Measurements from ENCODE around the gene LRRC4C. TPM values are rescaled to one million over a fixed set of nuclear protein-coding genes. Genes with fewer than 3 reads are reported as not detected.

The LRRC4C gene
- total RNA-seq, 1 experiment from 2014 or later: 0.13 TPM

GRCh38 chr11:40287916-40288803 lies 1171.3 kb downstream of the LRRC4C start:
- H3K9me3 Mint-ChIP-seq: no peaks in the 10 kb centered on the region; a peak in 1 of 5 replicates
- no peak overlapping the region for H3K4me3 Mint-ChIP-seq
- H3K27me3 ChIP-seq (ENCODE audit: insufficient read depth, low read length): peaks cover 12% of the 10 kb centered on the region; the same call in 1 of the 2 replicates

More at GRCh38 chr11:40287916-40288803, 1171.3 kb downstream of the LRRC4C start:
- no peaks in the 10 kb centered on the region for H3K4me1 ChIP-seq (ENCODE audit: insufficient read depth, low read length)
- no peak overlapping the region for H4K8ac ChIP-seq (replicated peaks; ENCODE audit: insufficient read length, low read depth, low read length)
- no peak overlapping the region for H3K4me2 ChIP-seq (ENCODE audit: insufficient read depth, insufficient read length, low read length)
- no peak overlapping the region for H2BK15ac ChIP-seq (ENCODE audit: low read depth, low read length)
- no peaks in the 10 kb centered on the region for H3K79me1 ChIP-seq (ENCODE audit: insufficient read depth, low read depth, low read length, poor library complexity, severe bottlenecking)
- H3K27ac ChIP-seq (ENCODE audit: insufficient read length, low read depth, low read length): no peak overlapping the region
- Mint-ChIP-seq H3K4me1 (peaks cover 39 to 41% of the 10 kb centered on the region in 2 experiments), H3K36me3 (ENCODE audit: insufficient read depth in 1 of 3, low read depth in 3 of 3) (no peaks in the 10 kb centered on the region), H3K27me3 (ENCODE audit: low read depth) (peaks cover 45% of the 10 kb centered on the region), H3K27ac (no peak overlapping the region)
- WGBS (ENCODE audit: extremely low coverage, insufficient read length, low lambda C conversion rate): no CpG with 5 or more reads among the region's 5 CpGs
- no peaks in the 10 kb centered on the region for H3K79me2 ChIP-seq (ENCODE audit: insufficient read depth, low read length)
- no peaks in the 10 kb centered on the region for H3K9me3 ChIP-seq (ENCODE audit: control insufficient read depth, low read depth, low read length)
- no peak overlapping the region for H4K91ac ChIP-seq (ENCODE audit: insufficient read length, low read depth, low read length)
- H2AFZ ChIP-seq (ENCODE audit: low read length): no peak overlapping the region
- DNase-seq: no peak
- H3K14ac ChIP-seq (ENCODE audit: insufficient read depth, low read length): no peak overlapping the region
- H3K9ac ChIP-seq (ENCODE audit: extremely low read depth, insufficient read length, low read length): no peak overlapping the region
- no peak for TF ChIP-seq CTCF (conservative IDR thresholded peaks at IDR 0.05)
- no peak overlapping the region for H2AK5ac ChIP-seq (ENCODE audit: insufficient read length, low read length)
- peaks cover 4% of the 10 kb centered on the region for H3K23me2 ChIP-seq (ENCODE audit: insufficient read length, low read depth, low read length, poor library complexity, severe bottlenecking)
- no peaks in the 10 kb centered on the region for H4K20me1 ChIP-seq (ENCODE audit: control insufficient read depth, insufficient read depth, insufficient read length)
- no peak overlapping the region for H2BK120ac ChIP-seq (ENCODE audit: low read depth, low read length, poor library complexity, severe bottlenecking)
- H3K18ac ChIP-seq (ENCODE audit: insufficient read length, low read depth, low read length): no peak overlapping the region
- no peak overlapping the region for H2BK20ac ChIP-seq (ENCODE audit: low read depth, low read length, poor library complexity, severe bottlenecking)
- H3K23ac ChIP-seq (ENCODE audit: insufficient read length, low read depth, low read length): no peak overlapping the region
- no peak overlapping the region for H3T11ph ChIP-seq (ENCODE audit: low read length)
- H2BK12ac ChIP-seq (ENCODE audit: insufficient read length, low read depth, low read length): no peak overlapping the region
- no peak overlapping the region for H2BK5ac ChIP-seq (ENCODE audit: insufficient read length, low read length)
- H4K5ac ChIP-seq (ENCODE audit: insufficient read length, low read depth, low read length): no peak overlapping the region
- no peak overlapping the region for H3K56ac ChIP-seq (ENCODE audit: insufficient read length, low read depth, low read length)
- no peak overlapping the region for H3K4ac ChIP-seq (ENCODE audit: low read depth, low read length)

All from H9 (cell line).